Ammon's horn (tissue), 1 donor: ENCODE data around the gene GRHL3.

Experiments used
- DNase-seq: peaks from one replicate; pipeline ENCODE4 v3.0.0-alpha.2; 2016; ENCODE audit warnings: low spot score

The GRHL3 gene

DNA sequence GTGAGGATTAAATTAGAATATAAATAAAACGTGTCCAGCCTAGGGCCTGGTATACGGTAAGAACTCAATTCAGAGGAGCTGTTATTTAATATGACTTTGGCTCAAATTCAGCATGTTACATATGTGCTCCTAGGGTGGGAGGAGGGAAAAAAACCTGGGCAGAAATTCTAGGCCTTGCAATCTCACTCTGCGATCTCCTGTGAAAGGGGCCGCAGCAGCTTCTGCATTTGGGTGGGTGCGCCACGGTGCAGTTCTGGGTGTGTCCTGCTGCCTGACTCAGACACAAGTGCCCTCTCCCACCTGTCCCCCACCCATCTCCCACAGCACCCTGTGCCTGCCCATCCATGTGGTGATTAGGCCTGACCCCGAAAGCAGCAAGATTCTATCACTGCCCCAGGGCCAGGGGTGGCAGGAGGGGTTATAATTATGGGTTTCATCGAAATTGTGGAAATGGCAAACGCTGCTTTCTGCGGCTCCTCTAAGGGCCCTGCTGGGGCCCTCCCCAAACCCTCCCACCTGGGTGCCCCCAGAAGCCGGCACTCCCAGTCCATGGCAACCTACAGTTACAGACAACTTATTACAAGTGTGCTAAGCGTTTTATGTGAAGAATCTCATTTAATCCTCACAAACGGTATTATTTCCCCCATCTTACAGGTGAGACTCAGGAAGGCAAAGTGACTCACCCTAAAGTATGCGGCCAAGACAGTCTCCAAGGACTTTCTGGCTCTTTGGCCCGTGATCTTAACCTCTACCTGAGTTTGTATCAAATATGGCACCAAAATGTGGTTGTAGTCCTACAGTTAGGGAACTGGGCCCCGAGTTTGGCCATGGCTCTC is 25.5 kb upstream of the GRHL3 start:
- no peak for DNase-seq

- no peak for DNase-seq
These were observed 24.9 kb upstream of the GRHL3 start for GRCh38 chr1:24294228-24294672.

DNA sequence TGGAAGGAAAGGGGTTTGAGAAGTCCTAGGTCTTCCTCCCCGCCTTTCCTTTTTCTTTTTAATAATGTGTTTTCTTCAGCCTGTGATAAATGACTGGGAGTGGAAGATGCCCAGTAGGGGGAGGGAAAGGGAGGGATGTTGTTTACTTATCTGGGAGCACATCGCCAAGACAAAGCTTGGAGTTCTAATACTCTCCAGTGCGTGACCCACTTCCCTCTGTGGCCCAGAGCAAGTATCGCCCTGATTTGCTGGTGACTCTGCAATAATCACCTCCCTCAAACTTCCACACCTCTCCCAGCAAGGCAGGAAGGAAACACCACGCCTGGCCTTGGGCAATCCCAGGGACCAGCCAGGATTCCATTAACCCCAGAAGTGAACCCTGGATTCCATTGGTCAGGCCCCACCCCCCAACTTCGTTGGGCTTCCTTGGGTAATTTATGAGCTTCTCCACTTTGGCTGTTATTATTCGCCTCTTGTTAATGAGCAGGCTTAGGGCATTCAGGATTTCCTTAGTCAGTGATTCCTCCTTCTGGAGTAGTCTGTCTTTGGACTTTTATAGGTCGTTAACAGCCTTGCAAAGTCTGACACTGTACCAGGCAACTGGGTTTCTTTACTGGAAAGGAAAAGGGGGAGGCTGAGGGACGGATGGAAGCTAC is 24.3 kb upstream of the GRHL3 start:
- DNase-seq: no peak

DNA sequence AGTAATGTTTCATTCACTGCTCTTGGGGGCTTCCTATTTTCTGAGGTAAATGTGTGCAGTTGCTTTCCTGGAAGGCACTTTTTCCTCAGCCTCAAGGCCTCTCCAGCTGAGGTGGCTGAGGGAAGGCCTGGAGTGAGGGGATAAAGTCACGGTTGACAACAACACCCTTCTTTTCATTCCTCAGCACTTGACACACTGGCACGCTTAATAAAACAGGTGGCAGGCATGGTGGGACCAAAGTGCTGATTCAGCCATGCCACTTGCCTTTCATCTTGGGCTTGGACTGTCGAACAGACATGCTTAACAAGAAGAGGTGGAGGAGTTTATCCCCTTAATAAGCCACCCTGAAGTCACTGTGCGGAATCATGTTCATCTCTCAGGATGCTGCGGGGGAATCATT is 23.6 kb upstream of the GRHL3 start:
- DNase-seq: no peak

DNA sequence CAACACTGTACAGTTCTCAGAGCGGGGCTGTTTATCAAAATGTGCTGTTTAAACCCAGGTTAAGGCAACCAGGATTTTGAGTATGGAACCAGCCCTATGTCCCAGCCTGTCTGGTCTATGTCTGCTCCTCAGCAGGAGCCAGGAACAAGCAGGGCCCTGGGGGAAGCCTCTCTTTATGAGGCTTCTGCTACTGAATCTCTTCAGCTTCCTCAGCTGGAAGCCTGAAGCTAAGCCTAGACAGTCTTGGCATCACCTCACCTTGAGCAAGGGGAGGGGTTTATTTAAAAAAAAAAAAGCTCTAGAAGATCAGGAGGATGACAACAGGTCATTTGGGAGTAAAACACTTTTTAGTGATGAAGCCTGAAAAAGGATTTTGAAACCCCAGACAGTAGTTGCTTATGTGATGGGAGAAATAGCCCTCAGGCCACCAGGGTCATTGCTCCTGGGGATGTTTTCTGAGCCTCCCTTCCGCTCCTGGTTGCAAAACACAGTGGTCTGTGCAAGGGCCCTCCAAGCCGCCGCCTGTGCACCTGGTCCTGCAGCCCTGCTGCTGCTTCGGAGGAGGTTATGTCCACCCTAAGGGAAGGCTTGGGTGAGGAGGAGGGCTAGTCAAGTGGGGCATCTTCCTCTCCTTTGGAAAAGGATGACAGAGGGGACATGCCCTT is 21.8 kb upstream of the GRHL3 start:
- DNase-seq: no peak

DNA sequence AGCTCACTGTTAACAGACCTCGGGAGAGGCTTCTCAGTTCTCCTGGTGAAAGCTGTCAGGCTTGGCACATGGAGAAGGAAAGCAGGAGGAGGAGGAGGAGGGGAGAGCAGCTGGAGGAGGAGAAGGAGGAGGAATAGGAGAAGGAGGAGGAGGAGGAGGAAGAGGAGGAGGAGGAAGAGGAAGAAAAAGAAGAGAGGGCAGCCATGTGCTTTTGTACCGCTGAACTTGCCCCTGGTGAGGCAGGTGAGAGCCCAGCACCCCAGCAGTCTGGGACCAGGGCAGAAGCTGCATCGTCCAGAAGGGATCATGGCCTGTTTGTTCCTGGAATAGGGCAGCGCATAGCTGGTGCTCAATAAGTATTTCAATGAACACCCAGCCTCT is 21.3 kb upstream of the GRHL3 start:
- no peak for DNase-seq

DNA sequence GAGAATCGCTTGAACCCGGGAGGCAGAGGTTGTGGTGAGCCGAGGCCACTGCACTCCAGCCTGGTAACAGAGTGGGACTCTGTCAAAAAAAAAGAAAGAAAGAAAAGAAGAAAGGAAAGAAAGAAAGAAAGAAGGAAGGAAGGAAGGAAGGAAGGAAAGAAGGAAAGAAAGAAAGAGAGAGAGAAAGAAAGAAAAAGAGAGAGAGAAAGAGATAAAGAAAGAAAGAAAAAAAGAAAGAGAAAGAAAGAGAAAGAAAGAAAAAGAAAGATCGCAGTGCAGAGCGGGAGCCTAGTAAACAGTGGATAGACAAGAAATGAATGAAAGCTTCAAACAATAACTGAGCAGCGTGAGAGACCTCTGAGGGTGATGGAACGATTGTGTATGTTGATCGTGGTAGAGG is 20.6 kb upstream of the GRHL3 start:
- no peak for DNase-seq

- DNase-seq: no peak
These were observed 19.3 kb upstream of the GRHL3 start for GRCh38 chr1:24299901-24300300.

DNA sequence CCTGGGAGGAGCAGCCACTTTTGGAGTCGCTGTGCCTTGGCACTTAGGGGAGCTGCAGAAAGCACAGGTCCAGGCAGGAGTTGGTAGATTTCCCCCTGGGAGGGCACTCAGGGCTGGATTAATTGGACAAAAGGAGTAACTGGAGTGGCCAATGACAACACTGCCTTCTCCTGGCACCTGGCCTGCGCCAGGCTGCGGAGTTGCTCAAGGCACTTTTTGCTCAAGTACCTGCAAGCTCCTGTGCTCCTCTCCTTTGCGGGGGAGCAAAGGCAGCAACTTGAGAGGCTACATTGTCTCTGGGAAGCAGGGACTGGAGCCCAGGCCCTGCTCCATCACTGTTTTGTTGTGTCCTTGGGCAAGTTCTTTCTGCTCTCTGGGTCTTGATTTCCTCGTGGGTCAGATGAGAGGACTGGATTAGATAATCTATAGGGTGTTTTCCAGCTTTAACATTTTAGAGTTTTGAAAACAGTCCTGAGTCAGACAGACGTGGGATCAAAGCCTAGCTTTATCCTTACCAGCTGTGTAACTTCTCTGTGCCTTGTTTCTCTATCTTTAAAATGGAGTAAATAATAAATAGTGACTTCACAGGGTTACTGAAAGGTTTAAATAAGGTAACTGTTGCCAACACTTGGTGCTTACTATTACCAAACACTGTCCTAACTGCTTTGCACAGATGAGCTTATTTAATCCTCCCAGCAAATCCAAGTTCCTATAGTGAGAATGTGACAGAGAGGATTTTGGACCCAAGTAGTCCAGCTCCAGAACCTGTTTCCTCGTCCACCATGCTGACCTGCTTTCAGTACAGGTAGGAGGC is 18.0 kb upstream of the GRHL3 start:
- no peak for DNase-seq

DNA sequence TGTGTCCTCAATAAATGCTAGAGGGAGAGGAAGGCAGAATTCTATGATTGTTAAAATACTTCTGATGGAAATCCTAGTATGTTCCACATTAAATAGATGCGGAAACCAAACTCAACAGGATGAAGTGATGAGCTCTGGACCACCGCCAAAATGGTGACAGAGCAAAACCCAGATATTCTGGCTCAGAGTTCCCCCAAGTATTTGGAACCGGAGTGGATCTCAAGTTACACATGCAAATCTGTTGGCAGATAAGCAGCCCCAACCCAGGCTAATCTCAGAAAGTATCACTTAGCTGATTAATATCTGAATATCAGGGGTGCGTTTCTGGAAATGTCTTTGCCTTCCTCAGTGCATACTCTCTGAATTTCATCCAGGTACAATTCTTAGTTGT is 17.4 kb upstream of the GRHL3 start:
- DNase-seq: no peak

GRCh38 chr1:24302209-24302611 is 16.9 kb upstream of the GRHL3 start:
- DNase-seq: no peak

DNA sequence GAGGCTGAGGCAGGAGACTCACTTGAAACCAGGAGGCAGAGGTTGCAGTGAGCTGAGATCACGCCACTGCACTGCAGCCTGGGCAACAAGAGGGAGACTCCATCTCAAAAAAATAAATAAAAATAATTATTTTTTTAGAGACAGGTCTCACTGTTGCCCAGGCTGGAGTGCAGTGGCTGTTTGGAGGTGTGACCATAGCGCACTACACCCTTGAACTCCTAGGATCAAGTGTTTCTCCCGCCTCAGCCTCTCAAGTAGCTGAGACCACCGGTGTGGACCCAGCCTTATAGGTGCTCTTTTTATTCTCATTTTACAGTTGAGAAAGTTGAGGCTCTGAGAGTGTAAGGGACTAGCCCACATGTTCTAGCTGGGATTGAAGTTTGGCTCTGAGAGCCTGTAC is 15.6 kb upstream of the GRHL3 start:
- DNase-seq: no peak

GRCh38 chr1:24304763-24305162 is 14.4 kb upstream of the GRHL3 start:
- no peak for DNase-seq

GRCh38 chr1:24308365-24309015 is 10.7 kb upstream of the GRHL3 start:
- no peak for DNase-seq

- DNase-seq: no peak
These were observed 9.2 kb upstream of the GRHL3 start for GRCh38 chr1:24309762-24310485.

DNA sequence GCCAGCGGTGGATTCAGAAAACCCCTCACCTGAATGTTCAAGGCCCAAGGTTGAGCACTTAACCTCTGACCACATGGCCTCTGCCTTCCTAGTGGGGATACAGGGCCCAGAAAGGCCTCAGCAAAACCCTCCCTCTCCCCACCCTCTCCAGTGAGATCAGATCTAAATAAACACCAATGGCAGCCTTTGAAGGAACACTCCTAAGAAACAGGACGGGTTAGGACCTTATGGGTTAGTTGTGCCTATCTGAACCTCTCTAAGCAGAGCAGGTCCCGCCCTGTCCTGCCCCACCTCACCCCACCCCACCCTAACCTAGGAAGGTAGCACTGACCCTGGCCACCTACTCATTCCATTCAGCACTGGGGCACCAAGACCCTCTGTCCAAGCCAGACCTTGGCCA is 7.9 kb upstream of the GRHL3 start:
- no peak for DNase-seq

GRCh38 chr1:24311741-24312140 is 7.4 kb upstream of the GRHL3 start:
- DNase-seq: no peak

DNA sequence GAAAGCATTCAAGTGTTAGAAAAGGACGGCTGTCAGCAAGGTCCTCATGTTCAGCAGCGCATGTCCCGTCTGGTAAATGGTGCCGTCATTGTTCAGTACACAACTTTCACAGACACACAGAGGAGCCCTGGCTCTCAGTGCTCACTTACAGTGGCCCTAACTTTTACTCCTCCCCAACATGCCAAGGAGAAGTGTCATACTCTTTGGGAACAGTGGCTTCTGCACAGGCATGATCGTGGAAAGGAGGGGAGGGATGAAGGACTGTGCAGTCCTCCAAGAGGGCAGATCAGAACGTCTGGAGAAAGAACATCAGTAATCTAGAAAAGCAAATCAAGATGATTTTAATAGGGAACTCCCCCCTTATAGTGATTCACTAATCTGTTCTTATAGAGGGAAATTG is 3.8 kb upstream of the GRHL3 start:
- no peak for DNase-seq

DNA sequence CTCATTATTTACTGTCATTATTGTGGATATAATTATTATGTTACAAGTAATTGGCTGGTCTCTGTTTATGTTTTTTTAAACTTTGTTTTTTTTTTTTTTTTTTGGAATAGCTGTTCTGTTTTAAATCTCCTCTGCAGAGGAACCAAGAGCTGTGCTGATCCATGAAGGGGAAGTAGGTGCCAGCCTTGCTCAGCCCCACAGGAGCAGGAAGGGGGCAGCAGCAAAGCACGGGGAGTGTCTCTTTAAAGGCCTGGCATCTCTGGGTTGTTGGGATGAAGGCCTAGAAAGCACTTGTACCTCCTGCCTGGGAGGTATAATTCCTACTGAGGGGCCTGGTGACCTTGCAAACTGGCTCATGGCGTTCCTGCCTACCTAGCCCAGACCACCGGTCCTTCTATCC is 2.5 kb upstream of the GRHL3 start:
- peak; percentile 35 for DNase-seq

- no peak for DNase-seq
These were observed 2.1 kb upstream of the GRHL3 start for GRCh38 chr1:24317081-24317480.

GRCh38 chr1:24317956-24318614 is 1.1 kb upstream of the GRHL3 start:
- DNase-seq: peak; percentile 23
